ENCODE results near the gene MTUS2. TPM values are rescaled to one million over a fixed set of nuclear protein-coding genes. Genes with fewer than 3 reads are reported as not detected.
A peak's percentile ranks its signal among the peaks of the same experiment; 100 is the strongest.

Gene MTUS2
- 0.36 TPM in 1 of 2 replicates, not detected in the other for total RNA-seq (ENCODE audit: low replicate concordance)

DNA sequence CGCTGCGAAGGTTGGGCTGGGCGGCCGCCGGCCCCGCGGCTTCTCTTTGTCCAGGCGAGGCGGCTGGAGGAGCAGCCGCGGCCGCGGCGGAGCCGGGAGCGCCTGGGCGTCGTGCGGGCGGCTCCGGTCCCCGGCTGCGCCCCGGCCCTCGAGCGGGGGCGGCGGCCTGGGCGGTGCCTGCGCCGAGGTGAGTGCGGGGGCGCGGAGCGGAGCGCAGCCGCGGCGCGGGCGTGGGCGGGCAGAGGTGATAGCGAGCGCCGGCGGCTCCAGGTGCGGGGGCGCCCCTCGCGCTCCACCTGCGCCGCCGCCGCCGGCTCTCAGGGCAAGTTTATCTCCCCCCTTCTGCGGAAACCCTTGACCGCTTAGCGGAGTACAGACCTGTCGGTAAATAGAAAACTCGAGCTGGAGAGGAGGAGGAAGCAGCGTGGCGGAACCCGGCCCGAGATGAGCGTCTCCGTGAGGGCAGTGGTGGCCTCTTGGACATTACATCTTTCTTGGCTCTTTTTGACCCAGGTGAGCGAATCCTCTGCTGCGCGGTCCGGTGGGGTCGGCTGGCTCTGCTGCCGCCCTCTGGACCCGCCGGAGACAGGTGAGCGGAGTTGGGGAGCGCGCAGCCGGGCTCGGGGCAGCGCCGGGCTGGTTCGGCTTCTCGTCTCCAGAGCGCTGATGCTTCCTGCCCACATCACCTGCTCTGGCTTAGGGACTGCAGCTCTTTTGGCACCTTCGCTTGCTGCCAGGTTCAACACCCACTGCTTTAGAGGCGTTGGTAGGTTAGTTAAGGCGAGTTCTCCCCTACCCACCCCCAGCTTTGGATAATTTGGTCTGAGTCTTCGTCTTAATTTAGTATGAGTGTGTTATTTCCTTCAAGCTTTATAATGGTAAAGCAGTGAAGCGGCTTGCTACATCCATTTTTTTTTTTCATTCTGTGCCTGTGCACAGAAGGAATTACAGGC is at the start of gene MTUS2:
TSS of gene MTUS2 (plus strand) at position 241 of the 953 bp plus-strand sequence.
- TF ChIP-seq, protein P1, sequence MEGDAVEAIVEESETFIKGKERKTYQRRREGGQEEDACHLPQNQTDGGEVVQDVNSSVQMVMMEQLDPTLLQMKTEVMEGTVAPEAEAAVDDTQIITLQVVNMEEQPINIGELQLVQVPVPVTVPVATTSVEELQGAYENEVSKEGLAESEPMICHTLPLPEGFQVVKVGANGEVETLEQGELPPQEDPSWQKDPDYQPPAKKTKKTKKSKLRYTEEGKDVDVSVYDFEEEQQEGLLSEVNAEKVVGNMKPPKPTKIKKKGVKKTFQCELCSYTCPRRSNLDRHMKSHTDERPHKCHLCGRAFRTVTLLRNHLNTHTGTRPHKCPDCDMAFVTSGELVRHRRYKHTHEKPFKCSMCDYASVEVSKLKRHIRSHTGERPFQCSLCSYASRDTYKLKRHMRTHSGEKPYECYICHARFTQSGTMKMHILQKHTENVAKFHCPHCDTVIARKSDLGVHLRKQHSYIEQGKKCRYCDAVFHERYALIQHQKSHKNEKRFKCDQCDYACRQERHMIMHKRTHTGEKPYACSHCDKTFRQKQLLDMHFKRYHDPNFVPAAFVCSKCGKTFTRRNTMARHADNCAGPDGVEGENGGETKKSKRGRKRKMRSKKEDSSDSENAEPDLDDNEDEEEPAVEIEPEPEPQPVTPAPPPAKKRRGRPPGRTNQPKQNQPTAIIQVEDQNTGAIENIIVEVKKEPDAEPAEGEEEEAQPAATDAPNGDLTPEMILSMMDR (IDR thresholded peaks at IDR 0.05; ENCODE audit: insufficient read depth, low read length), result no peak
- no peak for DNase-seq (ENCODE audit: low read depth)
- H3K4me3 ChIP-seq (ENCODE audit: low read depth, low read length), result peak within 1 kb of the TSS; percentile 31

DNA sequence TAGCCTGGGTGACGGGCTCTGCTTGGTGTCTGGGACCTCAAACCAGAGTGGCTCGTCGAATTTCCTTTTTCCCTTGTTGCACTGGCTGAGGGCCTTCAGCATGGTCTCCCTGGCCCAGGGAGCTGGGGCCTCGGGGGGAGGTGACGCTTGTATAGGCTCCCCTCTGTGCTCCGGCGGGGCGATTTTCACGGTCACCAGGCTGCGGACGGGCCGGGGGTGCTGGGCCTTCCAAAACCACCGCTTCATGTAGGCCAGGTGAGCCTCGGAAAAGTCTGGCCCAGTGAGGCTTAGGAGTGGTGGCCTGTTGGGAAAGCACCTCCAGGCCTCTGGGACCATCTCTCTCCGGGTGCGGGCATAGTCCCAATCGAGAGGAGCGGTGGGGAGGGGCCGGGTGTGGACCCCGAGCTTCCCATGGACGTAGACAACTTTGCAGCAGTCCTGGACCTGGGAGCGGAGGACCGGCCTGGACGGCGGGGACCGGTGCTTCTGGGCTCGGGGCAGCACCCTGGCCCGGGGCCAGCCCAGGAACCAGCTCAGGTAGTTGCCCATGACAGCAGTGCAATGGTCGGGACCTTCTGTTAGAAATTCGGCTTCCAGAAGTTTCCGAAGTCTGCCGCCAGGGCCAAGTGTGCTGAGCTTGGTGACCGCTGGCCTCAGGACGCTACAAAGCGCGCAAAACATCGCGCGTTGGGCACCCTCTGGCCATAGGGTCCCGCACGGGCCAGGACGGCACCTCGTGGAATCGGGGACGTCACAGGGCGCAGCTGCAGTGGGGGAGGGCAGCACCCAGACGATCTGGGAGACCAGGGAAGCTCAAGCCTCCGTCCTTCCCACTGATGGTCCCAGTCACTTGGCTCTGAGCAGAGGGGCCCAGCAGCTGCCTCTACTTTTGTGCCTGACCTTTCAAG is 41.6 kb upstream of the MTUS2 start:
- no peak for DNase-seq (ENCODE audit: low read depth)
- TF ChIP-seq, protein P1 (IDR thresholded peaks at IDR 0.05; ENCODE audit: insufficient read depth, low read length), result no peak
- no peak overlapping the region for H3K4me3 ChIP-seq (ENCODE audit: low read depth, low read length)

DNA sequence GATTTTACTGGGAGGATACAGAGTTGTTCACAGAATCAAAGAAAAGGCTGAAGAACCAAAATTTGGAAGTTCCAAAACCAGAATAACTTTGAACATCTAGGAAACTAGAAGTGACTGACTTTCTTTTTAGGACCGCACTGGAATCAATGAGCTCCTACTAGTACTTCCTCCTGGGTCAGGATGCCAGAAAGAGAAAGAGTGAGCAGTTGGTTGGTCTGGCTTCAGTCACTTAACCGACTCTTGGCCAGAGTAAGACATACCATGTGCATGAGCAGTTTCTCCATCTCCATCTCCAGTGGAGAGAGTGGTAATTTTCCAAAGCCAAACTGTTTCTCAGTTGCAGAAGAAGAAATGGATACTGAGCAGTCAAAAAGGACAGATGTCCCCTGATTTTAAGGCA is 27.1 kb upstream of the MTUS2 start:
- TF ChIP-seq, protein P1 (IDR thresholded peaks at IDR 0.05; ENCODE audit: insufficient read depth, low read length), result no peak
- no peak overlapping the region for H3K4me3 ChIP-seq (ENCODE audit: low read depth, low read length)
- DNase-seq (ENCODE audit: low read depth), result peak; percentile 90

DNA sequence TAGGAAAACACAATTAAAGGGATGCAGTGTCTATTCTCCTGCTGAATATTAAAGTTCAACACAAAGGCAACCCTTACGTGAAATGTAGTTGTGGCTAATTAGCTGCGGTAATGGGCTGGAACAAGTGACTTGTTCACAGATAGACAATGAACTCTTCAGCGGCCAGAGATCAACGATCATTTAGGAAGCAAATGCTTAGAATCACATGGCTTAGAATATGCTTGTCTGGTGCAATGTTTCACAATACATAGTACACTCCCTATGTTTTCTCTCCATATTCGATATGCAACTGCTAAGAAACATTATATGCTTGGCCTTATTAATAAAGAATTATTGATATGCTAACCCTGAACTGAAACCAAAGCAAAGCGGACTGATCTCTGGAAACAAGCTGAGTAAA is 25.7 kb upstream of the MTUS2 start:
- no peak for DNase-seq (ENCODE audit: low read depth)
- TF ChIP-seq, protein P1 (IDR thresholded peaks at IDR 0.05; ENCODE audit: insufficient read depth, low read length), result no peak
- no peak overlapping the region for H3K4me3 ChIP-seq (ENCODE audit: low read depth, low read length)

DNA sequence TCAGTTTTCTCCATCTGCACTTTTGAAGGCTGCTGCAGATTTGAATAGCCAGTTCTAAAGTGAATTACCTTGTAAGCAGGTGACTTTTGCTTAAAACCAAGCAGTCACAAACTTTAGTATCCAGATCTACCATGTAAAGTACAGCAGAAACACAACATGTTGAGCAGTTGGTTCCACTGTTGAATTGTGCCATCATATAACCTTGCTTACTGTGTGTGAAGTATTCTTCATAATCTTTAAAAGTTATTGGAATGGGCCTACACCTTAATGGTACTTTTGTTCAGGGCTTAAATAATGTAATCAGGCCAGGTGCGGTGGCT is 23.2 kb upstream of the MTUS2 start:
- no peak for DNase-seq (ENCODE audit: low read depth)
- TF ChIP-seq, protein P1 (IDR thresholded peaks at IDR 0.05; ENCODE audit: insufficient read depth, low read length), result no peak
- H3K4me3 ChIP-seq (ENCODE audit: low read depth, low read length), result no peak overlapping the region

DNA sequence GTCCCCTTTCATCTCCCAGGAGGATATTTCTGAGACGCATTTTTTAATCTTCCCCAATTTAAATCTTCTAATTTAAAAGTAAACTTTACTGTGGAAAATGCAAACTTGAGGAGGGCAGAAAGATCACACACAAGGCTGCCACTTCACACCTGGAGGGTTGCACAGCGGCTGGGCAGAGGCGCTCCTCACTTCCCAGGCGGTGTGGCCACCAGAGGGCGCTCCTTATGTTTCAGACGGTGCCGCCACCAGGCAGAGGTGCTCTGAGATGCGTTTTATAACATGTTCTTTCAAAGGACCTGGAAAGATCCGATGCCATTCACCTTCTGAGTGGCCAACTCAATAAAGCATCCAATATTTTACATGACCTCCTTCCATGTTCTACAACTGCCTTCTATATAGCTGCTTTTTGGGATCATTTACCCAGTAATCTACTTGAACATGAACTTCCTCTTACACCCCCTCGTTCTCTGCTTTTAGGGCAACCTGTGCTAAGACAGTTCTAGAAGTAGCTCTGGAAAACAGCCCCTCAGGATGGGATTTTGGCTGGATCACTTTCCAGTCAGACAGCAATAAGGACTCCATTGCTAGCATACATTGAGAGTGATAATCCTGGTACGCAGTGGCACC is 14.8 kb upstream of the MTUS2 start:
- TF ChIP-seq, protein P1 (IDR thresholded peaks at IDR 0.05; ENCODE audit: insufficient read depth, low read length), result peak; percentile 27
- DNase-seq (ENCODE audit: low read depth), result peak; percentile 4
- no peak overlapping the region for H3K4me3 ChIP-seq (ENCODE audit: low read depth, low read length)

Measured in fibroblast of the aortic adventitia (primary cell).